Central memory CD4-positive, alpha-beta T cell (primary cell): ENCODE results near the gene SKAP2.

Source experiments
- DNase-seq: peaks from one replicate; pipeline ENCODE4 v3.0.0; 2022
- total RNA-seq, 3 experiments: gene quantifications; one replicate each; lab custom pipeline; 2026; lab: John Stamatoyannopoulos, UW

The SKAP2 gene
- total RNA-seq = 3.7 to 9.0 (median 6.4) reads per million in 3 experiments

DNA sequence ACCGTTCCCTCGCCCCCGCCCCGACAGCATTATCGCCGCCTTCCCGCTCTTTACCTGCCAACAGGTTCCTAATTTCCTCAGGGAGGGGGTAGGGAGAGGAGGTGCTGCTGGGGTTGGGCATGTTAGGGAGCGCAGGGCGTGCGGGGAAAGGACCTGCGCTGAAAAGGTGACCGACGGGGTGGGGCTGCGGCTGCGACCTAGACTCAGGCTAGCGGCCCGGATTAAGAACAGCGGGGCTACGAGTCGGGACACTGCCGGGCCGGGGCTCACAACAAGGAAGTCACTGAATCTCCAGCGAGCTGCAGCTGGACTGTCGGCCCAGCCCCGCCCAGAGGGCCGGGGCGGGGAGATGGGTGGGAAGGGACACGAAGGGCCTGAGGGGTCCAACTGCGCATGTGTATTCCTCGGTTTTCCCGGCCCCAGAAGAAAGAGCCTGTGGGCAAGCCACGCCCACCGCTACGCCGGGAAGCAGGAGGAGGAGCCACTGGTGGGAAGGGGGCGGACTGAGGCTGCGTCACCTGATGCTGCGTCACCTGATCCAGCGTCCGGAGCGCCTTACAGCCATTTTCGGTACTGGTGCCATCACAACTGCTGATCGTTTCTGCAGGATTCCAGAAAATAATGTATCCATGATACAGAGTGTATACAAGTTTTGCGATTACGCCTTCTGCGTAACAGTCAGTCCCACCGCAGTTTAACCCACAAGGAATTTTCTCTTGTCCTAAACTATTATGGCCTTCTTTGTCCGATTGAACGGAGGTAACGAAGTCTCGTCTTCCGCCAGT lies at the start of gene SKAP2:
Gene SKAP2 (minus strand): TSS at position 282 of the 785 bp plus-strand sequence. CDS start 161 bp downstream, at position 121.
- DNase-seq = peak; percentile 80

- DNase-seq = no peak
Measured at GRCh38 chr7:26912933-26913536, 48.6 kb upstream of the SKAP2 start.

GRCh38 chr7:26912338-26912737 lies 47.9 kb upstream of the SKAP2 start:
- DNase-seq = no peak

DNA sequence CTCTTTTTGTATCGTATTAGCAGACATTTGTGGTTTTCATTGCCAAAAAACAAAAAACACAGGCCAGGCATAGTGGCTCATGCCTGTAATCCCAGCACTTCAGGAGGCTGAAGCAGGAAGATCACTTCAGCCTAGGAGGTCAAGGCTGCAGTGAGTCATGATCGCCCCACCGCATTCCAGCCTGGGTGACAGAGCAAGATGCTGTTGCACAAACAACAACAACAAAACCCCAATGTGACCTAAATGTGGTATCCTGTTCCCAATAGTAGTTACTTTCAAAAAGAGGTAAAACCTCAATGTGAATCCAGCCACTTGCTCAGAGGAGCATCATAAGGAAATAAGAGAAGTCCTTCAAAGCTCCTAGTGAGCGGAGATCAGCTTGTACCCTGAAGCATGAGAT lies 45.8 kb upstream of the SKAP2 start:
- peak; percentile 7 for DNase-seq

- DNase-seq = no peak
Measured at GRCh38 chr7:26900251-26900650, 35.9 kb upstream of the SKAP2 start.

DNA sequence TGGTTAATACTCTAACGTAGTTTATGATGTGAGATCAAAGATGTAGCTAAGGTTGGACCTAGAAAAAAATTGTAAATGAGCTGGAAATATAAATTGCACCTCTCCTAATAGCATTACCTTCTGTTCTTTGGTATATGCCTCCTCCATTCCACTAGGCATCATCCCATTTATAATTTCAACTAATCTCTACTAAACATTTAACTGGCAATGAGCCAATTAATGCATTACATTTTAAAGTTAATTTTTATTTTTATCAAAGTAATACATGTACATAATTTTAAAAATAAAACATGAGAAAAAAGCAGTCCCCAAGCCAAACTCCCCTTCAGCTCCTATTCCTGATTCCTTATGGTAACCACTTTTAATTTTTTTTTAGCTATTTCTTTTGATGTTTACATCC lies 35.1 kb upstream of the SKAP2 start:
- no peak for DNase-seq

DNA sequence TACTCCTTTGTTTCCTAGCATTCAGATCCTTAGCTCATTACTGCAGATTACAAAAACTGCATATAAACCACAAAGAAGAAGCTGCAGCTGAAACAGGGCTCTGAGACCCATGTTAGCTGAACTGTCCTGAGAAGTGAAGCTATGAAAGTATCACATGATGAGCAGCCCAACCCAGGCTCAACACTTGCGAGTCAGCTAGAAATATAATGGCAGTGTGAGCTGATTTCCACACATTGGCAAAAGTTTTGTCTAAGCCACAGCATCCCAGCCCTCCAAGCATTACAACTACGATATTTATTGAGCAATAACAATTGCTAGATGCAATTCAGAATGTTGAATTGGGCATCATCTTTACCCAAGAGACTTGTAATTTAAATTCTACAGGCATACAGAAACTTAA lies 34.5 kb upstream of the SKAP2 start:
- no peak for DNase-seq

- no peak for DNase-seq
Measured at GRCh38 chr7:26897928-26898327, 33.5 kb upstream of the SKAP2 start.

GRCh38 chr7:26891400-26892350 lies 27.3 kb upstream of the SKAP2 start:
- DNase-seq = no peak

DNA sequence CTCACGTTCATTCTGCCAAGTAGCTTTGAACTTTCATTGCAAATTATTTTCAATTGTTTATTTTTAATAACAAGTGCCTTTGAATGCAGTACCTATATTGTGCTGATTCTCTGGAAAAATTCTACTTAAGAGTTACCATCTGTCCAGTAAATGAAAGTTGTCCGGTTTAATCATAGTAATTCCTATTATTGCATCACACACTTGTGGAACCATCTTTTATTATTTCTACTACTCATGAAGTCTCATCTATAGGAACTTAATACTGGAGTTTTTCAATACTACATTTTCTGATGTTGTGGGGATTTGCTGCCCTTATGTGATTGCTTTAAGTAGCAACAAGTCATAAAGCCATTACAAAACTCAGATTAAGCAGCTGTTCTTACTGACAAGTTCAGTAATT lies 16.5 kb upstream of the SKAP2 start:
- no peak for DNase-seq

DNA sequence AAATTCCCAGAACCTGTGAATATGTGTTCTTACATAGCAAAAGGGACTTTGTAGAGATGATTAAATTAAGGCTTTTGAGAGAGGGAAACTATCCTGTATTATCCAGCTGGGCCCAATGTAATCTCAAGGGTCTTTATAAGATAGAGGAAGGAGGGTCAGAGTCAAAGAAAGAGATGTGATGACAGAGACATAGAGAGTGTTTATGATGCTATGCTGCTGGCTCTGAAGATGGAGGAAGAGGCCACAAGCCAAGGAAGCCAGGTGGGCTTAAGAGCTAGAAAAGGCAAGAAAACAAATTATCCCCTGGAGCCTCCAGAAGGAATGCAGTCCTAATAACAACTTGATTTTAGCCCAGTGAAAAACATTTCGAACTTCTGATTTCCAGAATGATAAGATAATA lies 15.3 kb upstream of the SKAP2 start:
- no peak for DNase-seq

DNA sequence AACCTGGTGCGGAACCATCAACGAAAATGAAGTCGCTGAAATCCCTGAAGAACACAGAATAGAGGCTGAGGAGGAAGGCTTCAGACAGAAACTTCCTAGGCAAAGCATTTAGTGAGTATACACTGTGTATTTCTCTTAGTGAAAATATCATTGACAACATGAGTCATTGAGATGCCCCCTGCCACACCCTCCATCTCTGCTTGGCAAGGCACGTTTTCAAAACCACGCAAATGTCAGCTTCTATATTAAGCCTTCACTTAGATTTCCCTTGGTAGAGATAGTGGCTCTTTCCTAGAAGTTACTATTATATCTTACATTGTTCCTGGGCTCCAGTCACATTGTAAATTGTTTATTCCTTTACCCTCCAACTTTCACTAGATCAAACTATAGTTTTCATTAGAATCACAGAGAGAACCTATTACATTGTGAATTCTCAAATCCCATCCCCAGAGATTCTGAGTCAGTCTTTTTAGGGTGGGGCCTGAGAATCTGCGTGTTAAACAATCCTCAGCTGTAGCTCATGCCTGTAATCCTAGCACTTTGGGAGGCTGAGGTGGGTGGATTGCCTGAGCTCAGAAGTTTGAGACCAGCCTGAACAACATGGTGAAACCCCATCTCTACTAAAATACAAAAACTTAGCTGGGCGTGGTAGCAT lies 4.6 kb upstream of the SKAP2 start:
- DNase-seq = no peak

DNA sequence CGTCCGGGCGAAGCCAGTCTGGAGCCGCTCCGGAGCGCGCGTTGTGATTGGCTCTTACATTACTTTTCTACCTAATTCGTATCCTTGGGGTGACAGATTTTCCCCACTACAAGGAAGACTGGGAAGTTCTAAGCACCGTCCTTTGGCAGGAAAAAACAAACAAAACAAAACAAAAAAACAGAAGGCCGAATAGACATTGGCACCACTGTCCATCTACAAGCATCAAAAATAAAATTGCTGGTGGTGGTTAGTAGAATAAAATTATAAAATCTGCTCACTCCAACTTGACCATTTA lies 651 bp upstream of the SKAP2 start:
- no peak for DNase-seq

DNA sequence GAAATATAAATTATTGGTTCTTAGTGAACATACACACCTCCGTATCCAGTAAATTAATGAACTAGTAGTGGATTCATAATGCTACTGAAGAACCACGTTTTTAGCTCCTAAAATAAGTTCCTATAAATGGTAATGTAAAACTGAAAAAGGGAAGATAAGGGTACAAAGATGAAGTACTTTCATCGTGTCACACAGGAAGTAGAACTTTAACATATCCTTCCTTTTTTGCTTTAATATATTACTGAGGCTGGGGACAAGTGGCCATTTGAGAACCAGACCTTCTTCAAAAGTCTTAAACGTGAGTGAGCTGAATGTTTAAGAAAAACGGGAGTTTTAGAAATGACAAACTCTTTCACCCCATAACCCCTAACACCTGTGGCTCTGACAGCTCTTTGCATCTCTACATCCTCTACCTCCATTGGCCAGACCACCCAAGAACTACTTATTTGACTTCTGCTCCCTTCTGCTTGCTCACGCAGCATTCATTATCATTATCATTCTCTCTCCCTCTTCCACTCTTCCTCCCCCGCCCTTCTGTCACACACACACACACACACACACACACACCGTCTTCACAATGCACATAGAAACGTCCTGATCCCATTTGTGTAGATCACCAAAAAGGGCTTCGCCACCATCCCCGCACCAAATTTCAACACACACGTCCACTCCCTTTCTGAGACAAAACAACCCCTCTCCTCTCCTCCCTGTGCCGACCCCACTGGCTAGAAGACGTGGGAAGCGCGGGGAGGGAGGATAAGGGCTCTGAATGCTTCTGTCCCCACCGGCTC lies 677 bp downstream of the SKAP2 start:
- peak; percentile 33 for DNase-seq

GRCh38 chr7:26862834-26863233 lies 1.6 kb downstream of the SKAP2 start:
- no peak for DNase-seq

GRCh38 chr7:26861050-26861449 lies 3.3 kb downstream of the SKAP2 start:
- no peak for DNase-seq

- no peak for DNase-seq
Measured at GRCh38 chr7:26860361-26860760, 4.0 kb downstream of the SKAP2 start.

GRCh38 chr7:26859720-26860119 lies 4.7 kb downstream of the SKAP2 start:
- DNase-seq = no peak

- DNase-seq = no peak
Measured at GRCh38 chr7:26858735-26859134, 5.7 kb downstream of the SKAP2 start.

GRCh38 chr7:26858241-26858715 lies 6.1 kb downstream of the SKAP2 start:
- DNase-seq = no peak

DNA sequence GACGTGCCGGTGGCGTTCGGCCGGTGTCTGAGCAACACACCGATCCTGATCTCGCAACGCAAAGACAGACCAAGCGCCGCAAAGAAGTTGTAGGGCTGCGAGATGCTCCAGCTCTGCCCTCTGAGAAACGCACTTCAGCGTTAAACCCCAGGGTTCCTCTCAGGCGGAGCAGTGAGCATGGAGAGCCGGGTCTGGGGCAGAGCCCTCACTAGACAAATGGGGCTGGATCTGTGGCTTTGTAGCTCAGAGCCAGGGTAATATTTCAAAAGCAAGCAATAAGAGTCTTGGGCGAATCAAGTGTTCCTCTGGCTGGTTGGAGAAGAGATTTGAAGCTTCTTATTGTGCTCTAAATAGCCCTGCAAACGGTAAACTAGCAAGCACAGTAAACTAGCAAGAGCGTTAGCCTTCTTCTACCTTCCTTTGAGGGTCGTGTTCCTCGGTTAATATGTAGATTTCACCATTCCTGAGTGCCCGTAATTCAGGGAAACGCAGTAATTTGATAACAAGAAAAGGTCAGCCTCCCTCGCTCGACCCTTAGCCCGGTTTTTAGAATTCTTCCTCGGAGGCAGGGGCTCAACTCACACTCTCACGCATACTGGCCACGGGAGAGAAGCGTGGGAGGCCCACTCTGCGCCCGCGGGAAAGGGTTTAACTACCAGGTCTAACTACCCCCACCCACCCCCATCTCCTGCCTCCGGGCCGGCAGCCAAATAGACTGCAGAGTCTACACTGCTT lies 6.7 kb downstream of the SKAP2 start:
- DNase-seq = no peak
